Renal cortex interstitium (tissue), 11 donors: Measurements from ENCODE around the gene UGGT1. TPM values are rescaled to one million over a fixed set of nuclear protein-coding genes. Genes with fewer than 3 reads are reported as not detected.
"Not testable (repeated sequence)": the region's sequence is repeated elsewhere in the genome, so short reads cannot be mapped to it uniquely, and the experiment has no call there.

Experiments
- DNase-seq, 11 donors: peaks; one replicate each; pipeline ENCODE4 v3.0.0-alpha.2; 2013; ENCODE audit warnings: low read depth in 9 of 11, low spot score in 4 of 11; ENCODE audit errors: extremely low read depth in 1 of 11
- polyA plus RNA-seq, 3 donors: library from polyadenylated mRNA; unstranded; fragments of 120-200 nt; gene quantifications; one replicate each; pipeline ENCODE4 v1.2.1, GENCODE V29; 2013; ENCODE audit not compliant: insufficient read length in 3 of 3

Gene UGGT1
- polyA plus RNA-seq, 3 donors: 33.5 to 44.9 (median 36.0) TPM

DNA sequence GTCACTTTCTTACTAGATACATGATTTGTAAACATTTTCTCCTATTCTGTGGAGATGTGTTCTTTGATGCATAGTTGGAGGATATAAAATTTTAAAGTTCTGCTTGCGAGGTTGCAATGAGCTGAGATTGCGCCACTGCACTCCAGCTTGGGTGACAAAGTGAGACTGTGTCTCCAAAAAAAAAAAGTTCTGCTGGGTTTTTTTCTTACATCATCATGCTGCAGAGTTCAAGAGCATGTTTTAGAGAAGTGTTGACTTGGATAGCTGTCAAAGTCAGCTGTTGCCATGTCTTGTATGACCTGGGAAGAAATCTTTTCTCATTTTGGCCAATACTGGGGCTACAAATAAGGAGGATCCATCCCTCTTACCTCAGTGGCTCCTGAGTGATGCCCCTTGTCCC is 71.3 kb downstream of the UGGT1 start:
- DNase-seq: no peak

DNA sequence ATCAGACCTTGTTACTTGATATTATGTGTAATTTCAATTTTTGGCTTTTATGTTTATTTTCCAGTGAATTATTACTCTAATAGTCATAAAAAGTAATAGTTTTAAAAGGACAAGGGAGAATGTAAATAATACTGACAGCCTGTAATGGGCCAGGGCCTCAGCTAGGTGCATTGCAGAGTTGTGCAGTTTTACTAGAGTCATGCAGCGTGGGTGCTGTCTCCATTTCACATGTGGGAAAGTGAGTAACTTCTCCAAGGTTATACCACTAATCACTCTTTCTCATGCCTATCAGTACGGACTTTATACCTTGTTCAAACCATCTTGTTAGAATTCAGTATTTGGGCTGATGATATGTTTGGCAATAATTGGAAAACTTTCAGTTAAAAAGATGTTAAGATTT is 73.3 kb downstream of the UGGT1 start:
- DNase-seq: no peak

DNA sequence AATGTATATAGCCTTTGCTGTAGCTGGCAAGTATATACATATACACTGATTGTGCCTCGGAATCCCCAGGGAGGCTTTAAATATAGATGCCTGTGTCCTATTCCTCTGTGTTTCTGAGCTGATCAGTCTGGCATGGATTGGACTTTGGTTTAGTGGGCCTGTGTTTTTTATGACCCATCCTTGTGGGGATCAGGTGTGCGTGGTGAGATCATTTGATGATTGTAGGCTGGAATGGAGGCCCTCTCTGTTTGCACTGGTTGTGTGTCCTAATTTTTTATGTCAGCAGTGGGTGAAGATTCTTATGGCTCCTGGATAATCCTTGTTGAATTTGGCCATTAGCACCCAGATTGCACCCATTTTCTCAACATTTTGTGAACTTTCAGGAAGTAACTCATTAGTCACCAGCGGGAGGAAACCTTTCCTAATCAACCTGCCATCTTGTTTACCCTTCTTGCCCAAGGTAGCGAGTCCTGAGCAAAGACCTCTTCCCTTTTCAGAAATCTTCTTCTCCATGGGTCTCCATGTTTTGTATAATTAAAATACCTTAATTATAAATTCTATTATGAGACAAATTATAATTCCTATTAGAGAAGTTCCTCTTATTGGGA is 75.8 kb downstream of the UGGT1 start:
- DNase-seq: no peak

DNA sequence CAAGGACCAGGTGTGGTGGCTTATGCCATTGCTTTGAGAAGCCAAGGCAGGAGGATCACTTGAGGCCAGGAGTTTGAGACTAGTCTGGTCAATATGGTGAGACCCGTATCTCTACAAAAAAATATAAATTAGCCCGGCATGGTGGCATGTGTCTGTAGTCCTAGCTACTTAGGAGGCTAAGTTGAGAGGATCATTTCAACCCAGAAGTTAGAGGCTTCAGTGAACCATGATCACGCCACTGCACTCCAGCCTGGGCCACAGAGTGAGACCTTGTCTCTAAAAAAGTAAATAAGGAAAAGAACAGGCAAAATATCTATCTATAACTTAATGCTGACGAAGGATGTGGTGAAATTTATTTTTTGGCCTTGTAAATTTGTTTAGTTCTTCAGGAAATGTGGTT is 78.1 kb downstream of the UGGT1 start:
- DNase-seq: no peak

DNA sequence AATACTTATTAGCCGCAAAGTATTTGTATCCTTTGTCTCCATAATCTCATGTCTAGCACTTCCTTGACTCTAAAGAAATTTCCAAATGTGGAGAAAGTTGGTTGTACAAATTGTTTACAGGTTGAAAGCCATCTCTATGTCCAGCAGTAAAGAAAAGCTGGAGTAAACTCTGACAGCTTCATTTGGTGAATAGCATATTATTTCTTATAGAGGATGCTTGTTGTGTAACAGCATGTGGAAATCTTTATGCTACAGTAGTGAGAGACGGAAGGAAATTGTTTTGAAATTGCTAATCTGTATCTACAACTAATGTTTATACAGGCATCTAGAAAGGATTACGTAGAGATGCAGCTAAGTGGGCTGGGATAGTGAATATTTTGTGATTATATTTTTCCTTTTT is 78.5 kb downstream of the UGGT1 start:
- no peak for DNase-seq

DNA sequence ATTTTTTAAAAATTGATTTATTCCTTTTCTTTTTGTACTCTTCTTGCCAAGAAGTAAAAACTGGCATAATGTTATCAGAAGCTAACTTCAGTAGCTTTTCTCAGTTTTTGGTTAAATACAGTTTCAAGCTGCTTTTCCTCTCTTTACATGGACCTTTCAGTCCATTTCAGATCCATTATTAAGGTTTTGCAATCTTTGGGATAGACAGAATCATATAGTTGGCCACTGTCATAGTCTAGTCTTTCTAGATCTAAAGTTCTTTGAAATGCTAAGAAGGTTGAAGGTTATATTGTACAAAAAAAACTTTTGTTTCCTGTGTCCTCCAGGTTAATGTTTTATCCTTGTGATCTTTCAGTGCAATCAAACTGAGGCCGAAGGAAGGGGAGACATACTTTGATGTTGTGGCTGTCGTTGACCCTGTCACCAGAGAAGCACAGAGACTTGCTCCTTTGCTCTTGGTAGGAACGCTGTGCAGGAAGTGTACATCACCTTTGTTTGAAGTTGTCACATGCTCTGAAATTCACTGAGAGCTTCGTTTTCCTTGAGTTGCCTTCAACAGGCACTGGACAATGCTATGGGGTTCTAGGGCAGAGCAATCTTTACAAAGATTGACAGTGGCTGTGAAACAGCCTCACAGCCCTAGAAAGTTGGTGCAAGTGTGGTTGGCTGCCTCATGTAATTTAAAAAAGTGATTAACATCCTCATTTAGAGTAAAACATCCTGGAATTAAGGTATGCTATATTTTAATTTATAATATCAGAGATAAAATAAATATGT is 79.1 kb downstream of the UGGT1 start:
- no peak for DNase-seq

DNA sequence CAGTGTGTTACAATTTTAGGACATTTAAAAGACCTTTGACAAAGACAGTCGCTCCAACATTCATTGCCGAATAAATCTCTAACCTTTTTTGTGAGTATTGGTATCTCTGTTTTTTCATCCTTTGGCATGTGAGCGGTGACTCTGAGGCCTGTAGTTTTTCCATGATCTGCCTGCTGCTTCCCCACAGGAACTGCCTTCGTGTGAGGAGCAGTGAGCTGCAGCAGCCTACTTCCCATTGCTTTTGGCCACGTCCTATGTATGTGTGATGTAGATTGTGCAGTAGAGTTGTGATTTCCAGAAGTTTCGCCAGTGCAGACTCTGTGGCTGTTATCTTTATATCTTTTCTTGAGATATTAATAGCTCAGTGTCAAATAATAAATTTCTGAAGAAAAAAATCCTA is 79.8 kb downstream of the UGGT1 start:
- no peak for DNase-seq

DNA sequence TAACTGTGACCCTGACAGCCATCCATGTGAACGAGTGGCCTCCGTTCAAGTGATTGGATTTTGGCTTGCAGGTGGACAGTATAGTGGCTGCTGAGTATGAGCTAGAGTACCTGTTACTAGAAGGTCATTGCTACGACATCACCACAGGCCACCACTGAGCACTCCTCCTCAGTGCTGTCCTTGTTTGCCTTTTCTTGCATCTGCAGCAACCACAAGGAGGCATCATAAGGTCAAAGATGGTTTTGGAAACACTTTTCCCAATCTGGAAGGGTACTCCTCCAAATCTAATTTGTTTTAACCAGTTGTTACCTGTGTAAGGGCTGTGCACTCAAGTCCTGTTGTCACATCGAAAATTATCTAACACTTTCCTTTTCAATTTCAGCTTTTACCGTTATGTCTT is 81.2 kb downstream of the UGGT1 start:
- peak in 1 of 11 donors; percentile 2 for DNase-seq

DNA sequence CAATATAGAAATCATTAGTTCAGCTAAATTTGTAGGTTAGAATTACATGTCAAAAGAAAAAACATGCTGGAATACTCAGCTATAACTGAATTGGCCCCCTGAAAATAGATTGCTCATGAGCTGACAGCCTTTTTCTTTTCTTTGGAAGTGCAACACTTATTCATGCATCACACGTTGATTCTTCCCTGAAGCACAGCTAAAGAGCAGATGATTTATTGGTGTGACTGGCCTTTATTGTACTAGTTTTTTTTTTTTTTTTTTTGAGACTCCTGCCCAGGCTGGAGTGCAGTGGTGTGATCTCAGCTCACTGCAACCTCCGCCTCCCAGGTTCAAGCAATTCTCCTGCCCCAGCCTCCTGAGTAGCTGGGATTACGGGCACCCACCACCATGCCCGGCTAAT is 83.1 kb downstream of the UGGT1 start:
- not testable (repeated sequence) for DNase-seq

DNA sequence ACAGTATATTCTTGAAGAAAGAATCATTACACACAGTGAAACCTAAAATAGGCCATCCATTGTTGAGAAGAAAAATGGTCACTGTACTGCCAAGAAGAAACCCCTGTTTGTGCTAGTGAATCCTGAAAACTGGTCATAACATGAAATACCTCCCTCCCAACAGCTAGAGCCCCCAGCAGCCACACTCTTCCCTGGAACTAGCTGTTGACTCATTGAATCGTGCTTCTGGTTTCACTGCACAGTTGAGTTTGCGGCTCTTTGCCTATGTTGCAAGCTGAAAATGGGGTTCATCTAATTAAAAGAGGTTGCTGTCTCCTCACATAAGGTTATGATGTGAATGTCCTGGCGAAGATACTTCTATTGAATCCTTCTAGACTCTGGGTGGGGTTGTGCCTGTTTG is 86.3 kb downstream of the UGGT1 start:
- no peak for DNase-seq

DNA sequence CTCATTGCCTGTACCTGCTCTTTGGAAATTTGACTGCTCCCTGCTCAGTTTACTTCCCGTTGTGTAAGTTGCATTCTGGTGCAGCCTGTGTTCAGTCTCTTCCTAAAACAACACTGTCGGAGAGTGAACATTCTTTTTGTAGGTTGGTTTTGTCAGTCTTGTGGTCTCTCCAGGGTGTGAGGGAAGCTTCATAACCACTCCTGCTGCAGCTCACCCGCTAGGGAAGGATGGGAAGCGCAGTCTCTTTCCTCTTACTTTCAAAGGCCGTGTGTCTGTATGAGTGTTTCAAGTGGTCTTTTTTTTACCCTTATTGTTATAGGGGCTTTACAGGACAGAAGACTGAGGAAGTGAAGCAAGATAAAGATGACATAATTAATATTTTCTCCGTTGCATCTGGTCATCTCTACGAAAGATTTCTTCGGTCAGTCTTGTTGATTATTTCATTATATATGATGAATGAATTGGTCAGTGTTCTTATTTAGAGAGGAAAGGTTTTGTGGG is 87.2 kb downstream of the UGGT1 start:
- DNase-seq: no peak

DNA sequence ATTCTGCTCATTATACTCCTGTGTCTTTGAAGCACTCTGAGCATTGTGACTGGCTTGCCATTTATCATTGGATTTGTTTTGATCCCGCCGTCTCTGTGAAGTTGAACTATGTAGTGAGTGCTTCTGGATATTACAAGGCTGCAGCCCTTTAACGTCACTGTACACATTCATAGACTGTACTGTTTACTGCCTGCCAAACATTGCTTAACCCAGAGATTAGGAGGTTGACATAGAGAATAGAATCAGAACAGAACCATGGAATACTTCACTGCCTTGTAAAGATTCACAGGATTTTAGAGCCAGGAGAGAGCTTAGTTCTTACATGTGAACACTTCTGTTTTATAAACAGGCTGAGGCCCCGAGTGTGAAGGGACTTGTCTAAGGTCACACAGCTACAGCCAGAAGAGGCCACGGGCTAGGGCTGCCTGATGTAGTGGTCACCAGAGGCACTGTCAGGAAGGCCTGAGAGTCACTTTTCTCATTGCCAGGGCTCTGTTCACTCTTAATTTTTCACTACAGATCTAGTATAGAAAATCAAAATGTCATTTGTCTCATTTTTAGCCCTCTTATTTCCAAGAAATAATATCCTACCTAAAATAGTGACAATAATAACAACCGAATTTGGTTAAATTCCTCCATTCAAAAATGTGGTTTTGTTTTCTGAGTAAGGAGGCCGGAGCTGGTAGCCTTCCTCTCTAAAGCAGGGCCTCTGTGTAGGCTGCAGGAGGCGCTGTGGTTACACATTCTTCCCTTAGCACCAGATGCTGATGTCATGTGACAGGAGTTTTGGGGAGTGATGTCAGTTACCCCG is 87.9 kb downstream of the UGGT1 start:
- peak in 8 of 11 donors; percentile 13 to 44 (median 32) for DNase-seq

DNA sequence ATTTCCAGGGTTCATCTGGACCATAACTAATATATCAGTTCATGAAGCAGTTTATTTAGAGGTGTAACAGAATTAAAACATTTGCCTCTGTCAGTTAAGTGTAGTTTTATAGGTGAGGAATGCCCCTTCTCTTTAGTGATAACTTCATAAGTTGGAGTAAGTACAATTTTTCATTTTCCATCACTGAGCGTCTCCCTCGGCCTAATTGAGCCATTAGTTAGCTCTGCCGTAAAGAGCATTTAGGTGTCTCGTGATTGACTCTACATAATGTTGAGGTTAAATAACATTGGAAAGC is 88.4 kb downstream of the UGGT1 start:
- no peak for DNase-seq

DNA sequence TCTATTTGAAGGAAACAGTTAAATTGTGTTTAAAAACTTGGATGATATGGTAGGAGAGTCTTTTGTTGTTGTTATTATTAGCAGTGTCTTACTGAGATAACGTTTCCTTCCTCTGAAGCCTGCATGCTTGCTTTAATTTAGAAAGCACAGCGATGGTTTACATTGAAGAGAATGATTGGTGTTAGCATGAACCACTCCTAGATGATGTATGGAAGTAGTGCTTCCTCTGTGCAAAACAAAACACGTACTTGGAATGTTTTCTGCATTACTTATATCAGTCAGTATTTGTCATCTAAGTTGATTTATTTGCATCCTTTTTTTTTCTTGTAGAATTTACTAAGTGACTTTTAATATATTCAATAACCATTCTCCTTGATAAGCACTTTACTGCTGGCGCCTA is 89.0 kb downstream of the UGGT1 start:
- DNase-seq: no peak

DNA sequence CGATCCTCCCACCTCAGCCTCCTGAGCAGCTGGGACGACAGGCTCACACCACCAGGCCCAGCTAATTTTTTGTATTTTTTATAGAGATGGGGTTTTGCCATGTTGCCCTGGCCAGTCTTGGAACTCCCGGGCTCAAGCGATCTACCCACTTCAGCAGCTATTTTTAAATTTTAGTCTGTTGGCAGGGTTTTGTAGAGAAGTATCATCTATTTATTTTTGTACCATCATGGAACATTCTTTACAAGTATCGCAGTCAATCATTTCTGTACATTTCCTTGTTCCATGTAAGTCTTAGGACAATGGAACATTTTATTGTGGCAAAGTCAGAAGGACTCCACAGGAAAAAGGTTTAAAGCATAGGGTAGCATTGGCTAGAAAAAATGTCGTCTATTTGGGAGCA is 94.6 kb downstream of the UGGT1 start:
- DNase-seq: no peak

DNA sequence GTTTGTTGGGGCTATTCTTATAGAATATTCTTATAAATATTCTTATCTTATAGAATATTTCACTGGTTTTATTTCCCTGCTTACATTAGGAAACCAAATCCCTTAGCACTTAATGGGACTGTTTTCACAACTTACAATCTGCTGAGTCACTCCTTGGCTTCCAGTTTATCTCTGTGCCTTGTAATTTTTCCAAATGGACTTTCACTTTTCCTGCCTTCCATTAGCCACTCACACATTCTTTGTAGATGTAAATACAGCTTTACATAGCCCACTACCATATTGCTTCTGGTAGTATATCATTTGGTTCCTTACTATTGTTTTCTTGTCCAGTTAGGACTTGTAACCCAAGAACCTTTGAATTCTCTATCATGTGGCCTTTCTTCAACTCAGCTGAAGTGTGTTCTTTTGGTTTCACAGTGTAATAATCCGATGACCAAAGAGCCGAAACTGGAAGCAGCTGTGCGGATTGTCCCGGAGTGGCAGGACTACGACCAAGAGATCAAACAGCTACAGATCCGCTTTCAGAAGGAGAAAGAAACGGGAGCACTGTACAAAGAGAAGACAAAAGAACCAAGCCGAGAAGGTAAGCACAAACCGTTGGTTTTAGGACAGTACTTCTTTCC is 96.1 kb downstream of the UGGT1 start:
- no peak for DNase-seq

DNA sequence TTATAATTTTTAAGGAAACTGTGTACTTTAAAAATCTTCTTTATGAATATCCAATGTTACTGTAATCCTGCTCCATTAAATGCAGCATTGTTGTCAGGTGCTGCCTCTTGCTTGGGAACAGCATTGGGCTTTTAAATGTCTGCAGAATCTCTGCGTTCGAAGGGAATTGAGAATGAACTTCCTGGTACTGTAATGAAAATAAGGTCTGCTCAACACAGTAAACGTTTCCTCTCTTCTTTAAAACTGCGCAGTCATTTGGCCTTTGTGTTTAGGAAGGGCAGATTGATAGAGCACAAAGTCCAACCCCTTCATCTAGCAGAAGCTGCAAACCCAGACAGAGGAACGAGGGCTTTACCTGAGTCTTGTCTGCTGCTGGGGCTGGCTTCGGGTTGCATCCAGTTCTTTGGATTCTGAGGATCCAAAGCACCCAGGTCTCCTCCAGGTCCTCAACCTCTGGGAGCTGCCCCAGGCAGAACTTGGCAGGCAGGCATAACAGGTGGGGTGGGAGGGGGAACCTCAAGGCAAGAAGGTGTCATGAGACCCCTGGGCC is 104.5 kb downstream of the UGGT1 start:
- DNase-seq: no peak

DNA sequence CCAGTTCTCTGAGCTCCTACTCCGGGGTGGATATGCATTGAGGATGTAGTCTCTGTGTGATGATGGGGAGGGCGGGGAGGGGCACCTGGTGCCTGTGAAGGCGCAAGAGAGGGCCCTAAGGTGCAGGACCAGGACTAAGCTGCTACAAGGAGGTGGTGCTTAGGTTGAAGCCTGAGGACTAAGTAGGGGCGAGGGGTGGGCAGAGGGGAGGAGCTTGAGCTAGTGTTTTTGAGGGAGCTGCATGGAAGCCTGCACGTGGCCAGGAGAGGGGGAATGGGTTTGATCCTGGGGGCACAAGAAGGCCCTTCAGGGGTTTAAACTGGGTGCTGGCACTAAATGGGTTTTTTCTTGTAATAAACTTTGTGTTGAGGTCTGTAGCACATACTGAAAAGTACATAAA is 105.0 kb downstream of the UGGT1 start:
- no peak for DNase-seq

DNA sequence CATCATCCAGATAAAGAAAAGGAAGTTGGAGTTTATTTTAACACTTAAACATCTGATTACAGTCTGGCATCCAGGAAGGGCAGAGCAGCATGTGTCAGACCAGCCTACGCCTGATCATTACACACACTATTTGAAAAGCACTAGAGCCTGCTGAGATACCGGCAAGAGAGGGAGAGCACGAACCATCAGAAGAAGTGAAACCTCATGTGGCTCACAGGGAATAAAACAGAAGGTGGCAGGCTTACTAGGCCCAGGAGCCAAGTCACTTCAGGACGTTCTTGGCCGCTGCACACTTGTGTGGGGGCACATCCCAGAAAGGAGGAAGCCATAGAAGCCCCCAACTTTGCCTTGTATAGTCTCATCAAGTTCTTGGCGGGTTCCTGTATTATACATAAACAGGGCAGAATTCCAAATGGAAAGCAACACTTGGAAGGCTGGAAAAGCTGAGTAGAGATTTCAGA is 105.5 kb downstream of the UGGT1 start:
- no peak for DNase-seq
